GM21786 (cell line): ENCODE data around the gene MTPN.

Experiments used
- ATAC-seq: cut with Tn5 transposase; IDR thresholded peaks from one replicate; pipeline ENCODE4 v1.9.1; 2021; ENCODE audit not compliant: unreplicated experiment

The MTPN gene, protein sequence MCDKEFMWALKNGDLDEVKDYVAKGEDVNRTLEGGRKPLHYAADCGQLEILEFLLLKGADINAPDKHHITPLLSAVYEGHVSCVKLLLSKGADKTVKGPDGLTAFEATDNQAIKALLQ

DNA sequence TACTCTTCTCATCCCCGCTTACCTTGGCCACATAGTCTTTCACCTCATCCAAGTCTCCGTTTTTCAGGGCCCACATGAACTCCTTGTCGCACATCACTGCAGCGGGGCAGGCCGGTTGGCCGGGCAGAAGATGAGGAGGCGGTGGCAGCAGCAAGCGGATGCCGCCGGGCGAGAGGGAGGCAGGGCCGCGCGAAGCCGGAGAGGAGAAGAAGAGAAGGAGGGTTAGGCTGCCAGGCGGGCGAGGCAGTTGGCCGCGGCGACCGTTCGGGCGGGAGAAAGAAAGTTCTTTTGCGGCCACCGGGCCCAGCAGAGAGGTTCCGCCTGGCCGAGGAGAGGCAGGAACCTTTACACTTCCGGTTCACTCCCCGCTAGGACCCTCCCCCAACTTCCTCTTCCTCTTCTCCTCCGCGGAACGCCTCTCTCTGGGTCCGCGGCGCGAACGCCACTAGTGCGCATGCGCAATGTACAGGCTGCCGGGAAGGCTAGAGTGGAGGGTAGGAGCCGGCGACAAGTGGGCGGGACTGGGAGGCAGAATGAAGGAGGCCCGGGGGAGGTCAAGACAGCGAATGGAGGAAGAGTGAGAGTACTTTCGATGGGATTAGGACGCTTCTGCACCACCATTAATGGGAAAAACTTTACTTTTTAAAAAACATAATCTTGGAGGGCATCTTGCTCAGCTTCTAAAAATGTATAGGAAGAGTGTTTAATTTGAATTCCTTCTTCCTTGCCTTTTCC, at the start of gene MTPN:
TSS of gene MTPN (minus strand) at position 353 of the 735 bp plus-strand sequence. CDS start at position 94, 259 bp downstream.
- peak; percentile 55 for ATAC-seq

DNA sequence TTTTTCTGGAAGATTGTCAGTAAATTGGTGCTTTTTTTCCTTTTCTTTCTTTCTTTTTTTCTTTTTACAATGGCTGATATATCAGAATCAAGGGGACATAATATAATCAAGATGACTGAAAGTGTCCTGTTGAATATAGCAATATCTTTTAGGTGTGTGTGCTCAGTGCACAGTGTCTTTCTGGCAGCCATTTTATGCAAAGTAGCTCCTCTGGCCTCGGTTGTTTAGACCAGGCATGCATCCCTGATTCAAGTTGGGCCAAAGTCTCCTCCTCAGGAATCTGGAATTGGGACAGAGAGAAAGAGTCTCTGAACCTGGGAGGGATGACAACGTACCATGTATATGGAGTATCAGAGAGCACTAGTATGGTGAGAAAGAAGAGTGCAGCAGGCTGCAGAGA, 49.0 kb upstream of the MTPN start:
- ATAC-seq, result no peak

DNA sequence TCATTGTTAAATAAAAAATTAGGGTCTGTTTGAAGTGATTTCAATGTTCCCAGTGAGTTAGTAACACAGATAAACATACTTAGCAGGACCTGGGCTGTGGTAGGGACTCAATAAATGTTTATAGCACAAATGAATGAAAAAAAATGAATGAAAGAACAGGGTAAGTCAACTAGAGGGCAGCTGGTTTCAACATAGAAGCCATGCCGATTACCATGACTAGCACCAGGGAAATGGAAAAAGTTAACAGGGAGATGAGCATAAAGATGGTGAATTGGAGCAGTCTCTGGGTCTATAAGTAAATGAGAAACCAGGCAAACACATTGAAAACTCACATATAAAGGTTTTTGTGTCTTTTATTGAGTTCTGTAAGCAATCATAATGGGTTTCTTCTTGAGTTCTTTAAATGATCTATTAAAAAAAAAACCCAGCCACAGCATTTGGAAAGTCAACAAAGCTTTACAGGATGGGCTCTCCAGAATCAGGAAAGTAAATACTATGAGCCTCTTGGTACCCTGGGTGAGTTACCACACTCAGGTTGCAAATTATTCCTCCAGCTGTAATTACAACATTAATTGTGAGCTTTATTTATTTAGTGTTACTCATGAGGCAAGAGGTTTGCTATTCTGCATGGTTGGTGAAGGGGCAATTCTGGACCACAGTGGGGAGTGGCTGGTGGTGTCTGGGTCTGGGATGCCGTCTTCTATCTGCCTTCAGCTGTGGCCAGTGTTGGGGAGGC, 46.1 kb upstream of the MTPN start:
- ATAC-seq, result no peak

- ATAC-seq, result no peak
Measured at GRCh38 chr7:136020556-136020955, 43.4 kb upstream of the MTPN start.

DNA sequence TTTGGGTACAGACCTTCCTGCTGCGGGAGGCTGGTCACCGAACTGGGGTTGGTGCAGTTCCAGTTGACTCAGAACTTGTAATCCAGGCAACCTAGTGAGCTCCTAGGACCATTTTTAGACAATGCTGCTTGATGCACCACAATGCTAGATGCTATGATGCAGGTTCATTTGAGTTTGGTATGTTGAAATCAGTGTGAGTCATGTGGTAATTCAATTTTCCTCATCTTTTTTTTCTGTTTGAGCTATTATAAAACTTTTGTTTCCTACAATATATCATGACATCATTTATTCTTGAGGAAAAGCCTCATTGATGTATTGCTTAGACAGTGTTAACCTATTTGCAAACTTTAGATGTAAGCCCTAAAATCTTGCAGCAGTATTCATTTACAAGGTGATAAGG, 40.9 kb upstream of the MTPN start:
- ATAC-seq, result no peak

- peak; percentile 66 for ATAC-seq
Measured at GRCh38 chr7:136016649-136017395, 39.7 kb upstream of the MTPN start.

- ATAC-seq, result no peak
Measured at GRCh38 chr7:136015638-136016037, 38.5 kb upstream of the MTPN start.

GRCh38 chr7:136014659-136015058, 37.5 kb upstream of the MTPN start:
- ATAC-seq, result no peak

DNA sequence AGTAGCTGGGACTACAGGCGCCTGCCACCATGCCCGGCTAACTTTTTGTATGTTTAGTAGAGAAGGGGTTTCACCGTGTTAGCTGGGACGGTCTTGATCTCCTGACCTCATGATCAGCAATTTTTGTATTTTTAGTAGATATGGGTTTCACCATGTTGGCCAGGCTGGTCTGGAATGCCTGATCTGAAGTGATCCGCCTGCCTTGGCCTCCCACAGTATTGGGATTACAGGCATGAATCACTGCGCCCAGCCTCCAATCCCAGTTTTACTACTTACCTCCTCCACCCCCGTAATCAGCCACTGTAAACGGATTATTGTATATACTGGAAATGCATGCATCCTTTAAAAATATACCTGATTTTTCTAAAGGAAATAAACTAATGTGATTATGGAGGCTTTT, 35.1 kb upstream of the MTPN start:
- ATAC-seq, result no peak

DNA sequence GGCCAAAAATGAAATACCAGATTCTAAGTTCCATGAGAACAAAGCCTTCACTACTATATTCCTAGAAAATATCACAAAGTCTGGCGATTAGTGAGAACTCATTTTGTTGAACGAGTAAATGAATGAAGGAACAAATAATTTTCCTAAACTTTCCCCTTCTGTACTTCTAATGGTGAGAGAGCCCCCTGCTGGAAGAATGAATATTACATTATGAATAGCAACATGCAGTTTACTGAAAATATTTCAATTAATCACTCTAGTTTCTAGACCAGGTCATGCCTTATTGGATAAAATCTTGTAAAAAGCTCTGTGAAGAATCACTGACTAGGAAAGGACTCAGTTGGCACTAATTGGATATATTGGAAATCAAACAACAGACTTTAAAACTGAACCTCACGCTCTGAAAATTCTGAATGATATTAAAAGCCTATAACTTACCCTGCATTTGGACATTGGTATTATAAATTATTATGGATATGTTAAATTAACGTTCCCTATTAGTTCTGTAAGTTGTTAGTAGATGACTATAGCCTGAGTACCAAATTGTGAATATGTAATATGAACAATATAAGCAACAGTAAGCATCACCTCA, 32.4 kb upstream of the MTPN start:
- ATAC-seq, result no peak

DNA sequence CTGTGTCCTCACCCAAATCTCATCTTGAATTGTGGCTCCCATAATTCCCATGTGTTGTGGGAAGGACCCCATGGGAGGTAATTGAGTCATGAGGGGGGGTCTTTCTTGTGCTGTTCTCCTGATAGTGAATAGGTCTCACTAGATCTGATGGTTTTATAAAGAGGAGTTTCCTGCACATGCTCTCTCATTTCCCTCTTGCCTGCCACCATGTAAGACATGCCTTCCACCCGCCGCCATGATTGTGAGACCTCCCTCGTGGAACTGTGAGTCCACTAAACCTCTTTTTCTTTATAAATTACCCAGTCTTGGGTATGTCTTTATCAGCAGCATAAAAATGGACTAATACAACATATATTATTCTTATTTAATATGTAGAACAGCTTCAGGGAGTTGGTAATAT, 29.0 kb upstream of the MTPN start:
- no peak for ATAC-seq

DNA sequence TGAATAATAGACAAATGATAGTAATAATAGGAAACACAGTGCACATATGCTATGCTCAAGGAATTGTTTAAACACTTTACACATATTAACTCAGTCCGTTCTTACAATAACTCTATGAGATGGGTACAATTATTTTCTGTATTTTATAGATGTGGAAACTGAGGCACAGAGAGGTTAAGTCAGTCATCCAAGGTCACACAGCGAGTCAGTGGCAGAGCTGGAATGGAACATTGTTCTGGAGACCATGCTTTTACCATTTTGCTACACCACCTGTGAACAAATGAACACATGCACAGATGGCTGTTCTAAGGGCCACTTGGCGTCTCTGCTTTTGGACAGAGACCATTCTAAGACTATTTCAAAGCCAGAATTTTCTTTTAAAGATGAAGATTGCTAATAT, 26.9 kb upstream of the MTPN start:
- ATAC-seq, result no peak

- ATAC-seq, result no peak
Measured at GRCh38 chr7:136002802-136003201, 25.6 kb upstream of the MTPN start.

- ATAC-seq, result no peak
Measured at GRCh38 chr7:136000288-136000913, 23.2 kb upstream of the MTPN start.

DNA sequence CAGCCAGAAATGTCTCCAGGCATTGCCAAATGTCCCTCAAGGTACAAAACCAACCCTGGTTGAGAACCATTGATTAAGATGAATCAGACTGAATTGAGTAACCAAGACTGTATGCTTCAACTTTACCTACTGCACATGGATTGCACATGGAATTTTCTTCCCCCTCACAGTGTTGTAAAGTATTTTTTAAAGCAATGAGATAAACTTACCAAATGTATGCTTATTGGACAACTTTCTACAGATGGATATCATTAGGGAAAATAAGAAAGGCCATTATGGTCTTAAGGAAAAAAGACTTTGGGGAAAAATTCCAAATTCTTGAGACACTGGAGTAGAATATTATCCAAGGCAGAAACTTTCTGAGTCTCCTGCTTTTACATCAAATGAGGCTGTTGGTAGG, 20.9 kb upstream of the MTPN start:
- no peak for ATAC-seq

DNA sequence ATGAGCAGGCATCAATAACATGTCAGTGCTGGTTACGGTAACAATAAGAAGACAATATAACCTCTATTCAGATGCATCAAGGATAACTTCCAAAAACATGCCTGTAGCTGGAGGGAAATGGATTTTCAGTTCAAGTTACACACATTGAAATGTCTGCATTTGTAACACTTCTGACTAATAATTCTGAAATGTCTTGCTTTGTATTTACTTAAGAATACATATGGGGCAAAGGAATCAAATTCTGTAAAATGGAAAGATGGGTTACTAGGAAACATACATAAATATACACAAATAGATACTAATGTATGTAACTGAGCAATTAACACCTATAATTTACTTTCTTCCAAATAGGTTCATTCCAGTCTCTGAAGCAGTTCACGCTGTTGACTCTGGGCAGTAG, 18.6 kb upstream of the MTPN start:
- ATAC-seq, result no peak

DNA sequence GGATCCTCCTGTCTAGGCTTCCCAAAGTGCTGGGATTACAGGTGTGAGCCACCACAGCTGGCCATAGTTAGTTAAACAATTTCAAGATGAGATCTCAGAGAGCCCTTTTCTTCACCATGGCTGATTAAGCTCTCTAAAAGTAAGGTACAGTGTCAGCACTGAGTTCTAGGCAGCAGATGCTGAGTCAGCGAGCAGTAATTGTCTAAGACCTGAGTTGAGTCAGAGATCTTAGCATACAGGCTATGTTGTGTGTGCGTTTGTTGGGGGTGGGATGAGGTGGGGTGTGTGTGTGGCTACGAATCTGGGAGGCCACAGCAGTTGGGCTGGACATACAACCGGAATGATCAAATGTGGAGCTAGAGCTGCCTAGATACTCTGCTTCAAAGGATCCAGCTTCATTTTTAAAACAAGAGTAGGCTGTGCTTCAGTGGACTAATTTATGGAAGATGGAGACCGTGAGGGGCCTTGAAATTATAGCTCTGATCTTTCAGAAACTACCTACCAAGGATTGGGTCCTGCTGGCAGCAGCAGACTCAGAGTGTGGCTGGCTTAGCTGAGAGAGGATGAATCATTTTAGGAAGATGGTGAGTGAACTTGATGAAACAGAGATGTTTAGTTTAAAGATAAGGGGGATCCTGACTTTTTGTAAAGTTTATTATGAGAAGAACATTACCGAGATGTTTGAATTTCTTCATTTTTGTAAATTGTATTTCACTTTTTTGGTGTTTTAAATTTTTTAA, 17.5 kb upstream of the MTPN start:
- ATAC-seq, result no peak

- ATAC-seq, result no peak
Measured at GRCh38 chr7:135993950-135994349, 16.8 kb upstream of the MTPN start.

DNA sequence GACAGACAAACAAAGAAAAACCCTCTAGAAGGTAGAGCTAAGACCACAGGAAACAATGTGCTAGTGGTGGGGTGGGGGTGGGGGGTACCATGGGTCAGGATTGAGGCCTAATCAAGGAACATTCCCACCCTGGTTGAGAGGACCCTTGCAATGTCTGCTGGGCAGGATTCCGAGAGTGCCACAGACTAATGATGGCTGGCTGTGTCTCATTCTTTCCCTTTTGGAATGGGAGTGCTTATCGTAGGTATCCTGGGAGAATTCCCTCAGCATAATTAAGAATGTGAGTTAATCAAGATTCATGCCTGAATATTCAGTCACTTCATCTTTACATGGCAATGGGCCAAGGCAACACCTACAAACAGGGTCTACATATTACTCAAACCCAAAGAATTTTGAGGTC, 14.7 kb upstream of the MTPN start:
- ATAC-seq, result no peak

DNA sequence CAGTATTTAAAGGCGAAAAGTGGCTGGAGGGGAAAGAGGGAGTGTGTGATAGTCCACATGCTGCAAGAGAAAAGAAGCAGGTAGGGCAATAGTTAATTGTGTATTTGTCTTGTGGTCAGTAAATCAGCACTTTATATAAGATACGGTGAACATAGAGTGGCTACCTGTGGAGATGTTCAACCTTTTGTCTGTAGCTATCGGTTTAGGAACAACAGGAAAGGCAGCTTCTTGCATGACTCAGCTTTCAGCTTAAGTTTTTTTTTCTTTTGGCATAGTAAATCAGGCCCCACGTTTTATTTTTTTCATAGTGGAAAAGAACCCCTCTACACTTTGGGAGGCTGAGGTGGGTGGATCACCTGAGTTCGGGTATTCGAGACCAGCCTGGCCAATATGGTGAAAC, 14.2 kb upstream of the MTPN start:
- ATAC-seq, result no peak
